HG03097 (cell line): ENCODE measurements around the gene TMEM178B.
"Not testable (repeated sequence)": the region's sequence is repeated elsewhere in the genome, so short reads cannot be mapped to it uniquely, and the experiment has no call there.

Experiments used
- ATAC-seq: cut with Tn5 transposase; IDR thresholded peaks from one replicate; pipeline ENCODE4 v1.9.1; 2021; ENCODE audit not compliant: unreplicated experiment, low FRiP score

The TMEM178B gene

DNA sequence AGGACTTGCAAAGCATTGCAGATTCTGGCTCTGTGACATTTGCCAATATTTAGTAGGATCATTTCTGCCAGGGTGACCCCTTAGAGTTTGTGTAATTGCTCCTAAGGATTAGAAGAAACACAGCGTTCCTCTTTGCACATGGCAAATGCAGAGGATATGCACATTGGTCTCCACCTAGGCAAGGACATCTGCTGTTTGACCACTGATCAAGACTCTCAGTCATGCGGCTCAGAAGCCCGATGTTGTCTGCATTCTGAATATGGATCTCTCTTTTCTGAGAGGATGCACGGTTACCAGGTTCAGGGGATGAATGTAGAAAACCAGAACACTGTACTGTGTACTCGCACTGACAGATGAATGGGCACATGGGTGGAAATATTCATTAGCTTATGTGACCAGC is 296.8 kb downstream of the TMEM178B start:
- ATAC-seq, result no peak

DNA sequence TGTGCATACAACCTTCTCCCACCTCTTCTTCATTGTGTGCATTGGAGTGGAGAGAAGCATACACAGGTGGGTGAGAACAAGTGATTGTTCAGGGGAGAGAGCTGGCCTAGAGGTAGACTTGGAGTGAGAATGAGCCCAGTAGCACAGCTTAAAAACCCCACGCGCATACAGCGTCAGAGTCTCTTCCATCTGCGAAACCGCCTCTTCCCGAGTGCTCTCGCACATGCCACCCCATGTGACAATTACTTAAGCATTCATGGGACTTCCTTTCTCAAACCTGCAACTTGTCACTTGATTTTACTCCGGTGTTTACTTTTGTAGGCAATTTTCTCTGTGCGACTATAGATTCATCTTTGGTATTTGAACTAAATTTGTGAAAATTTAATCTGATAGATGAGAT is 300.6 kb downstream of the TMEM178B start:
- ATAC-seq, result no peak

DNA sequence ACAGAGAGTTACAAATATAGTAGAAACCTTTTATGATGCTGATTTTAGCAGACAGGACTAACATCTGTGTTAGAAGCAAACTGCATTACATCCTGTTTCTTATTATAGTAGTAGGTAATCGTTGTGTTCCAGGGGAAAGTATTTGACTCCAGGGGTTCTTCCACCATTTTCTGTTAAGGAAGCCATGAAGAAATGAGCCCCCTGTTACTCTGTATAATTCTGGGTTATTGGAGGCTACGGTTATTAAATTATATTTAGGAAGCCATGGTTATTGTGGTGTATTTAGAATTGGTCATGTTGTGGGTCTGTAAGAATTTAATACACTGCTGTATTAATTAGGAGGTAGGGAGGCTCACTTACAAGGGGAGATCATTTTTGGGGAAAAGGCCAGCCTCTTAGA is 301.6 kb downstream of the TMEM178B start:
- ATAC-seq, result no peak

DNA sequence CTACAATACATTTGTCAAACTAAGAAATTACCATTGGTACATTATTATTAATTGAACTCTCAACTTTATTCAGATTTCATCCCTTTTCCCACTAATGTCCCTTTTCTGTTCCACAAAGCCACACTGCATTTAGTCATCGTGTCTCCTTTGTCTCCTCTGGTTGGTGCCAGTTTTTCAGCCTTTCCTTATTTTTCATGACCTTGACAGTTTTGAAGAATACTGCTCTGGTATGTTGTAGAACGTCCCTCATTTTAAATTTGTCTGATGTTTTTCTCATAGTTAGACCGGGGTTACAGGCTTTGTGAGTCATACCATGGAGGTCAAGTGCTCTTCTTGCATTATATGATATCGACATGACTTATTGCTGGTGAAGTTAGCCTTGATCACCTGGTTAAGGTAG is 304.0 kb downstream of the TMEM178B start:
- ATAC-seq, result no peak

DNA sequence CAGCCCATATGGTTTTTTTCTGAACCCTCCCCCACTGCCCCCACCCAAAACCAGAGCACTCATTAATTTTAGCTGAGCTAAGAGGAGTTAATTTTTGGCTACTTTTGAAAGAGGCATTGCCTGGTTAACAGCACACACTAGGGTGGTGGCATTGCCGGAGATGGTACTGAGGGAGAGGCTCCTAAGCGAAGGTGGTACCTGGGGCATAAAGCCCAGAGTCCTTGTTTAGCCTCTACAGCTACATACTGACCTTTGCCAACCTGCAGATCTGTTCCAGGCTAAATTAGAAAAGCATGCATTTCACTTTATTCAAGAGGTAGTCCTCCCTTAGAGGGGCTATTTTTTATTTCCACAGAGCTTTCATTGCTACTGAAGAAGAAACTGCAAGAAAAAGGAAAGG is 304.5 kb downstream of the TMEM178B start:
- no peak for ATAC-seq

DNA sequence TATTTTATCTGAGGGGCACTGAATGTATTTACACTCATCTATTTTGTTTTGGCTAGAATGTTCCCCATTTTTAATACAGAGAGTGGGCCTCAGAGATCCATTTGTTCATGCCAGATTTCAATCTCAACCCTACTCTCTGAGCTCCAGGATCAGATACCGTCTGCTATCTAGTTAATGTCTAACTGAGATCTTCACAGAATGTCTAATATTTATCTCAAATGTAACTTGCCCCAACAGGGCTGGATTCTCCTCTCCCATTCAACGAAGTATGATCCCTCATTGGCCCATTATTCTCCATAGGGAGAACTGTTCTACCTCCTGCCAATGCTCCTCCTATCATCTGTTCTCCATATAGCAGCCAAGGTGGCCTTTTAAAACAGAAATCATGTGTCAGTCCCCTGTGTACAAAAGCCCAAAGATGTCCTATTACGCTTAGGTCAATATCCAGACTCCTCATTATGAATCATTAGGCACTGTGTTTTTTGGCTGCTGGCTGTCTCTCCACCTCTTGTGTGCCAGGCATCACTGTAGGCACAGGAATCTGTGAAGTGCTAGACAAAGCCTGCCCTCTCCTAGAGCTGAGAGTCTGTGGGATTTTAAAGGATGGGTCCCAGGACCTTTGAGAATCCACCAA is 308.0 kb downstream of the TMEM178B start:
- ATAC-seq, result no peak

DNA sequence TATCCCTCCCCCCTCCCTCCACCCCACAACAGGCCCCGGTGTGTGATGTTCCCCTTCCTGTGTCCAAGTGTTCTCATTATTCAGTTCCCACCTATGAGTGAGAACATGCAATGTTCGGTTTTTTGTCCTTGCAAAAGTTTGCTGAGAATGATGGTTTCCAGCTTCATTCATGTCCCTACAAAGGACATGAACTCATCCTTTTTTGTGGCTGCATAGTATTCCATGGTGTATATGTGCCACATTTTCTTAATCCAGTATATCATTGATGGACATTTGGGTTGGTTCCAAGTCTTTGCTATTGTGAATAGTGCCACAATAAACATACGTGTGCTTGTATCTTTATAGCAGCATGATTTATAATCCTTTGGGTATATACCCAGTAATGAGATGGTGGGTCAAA is 309.5 kb downstream of the TMEM178B start:
- not testable (repeated sequence) for ATAC-seq

DNA sequence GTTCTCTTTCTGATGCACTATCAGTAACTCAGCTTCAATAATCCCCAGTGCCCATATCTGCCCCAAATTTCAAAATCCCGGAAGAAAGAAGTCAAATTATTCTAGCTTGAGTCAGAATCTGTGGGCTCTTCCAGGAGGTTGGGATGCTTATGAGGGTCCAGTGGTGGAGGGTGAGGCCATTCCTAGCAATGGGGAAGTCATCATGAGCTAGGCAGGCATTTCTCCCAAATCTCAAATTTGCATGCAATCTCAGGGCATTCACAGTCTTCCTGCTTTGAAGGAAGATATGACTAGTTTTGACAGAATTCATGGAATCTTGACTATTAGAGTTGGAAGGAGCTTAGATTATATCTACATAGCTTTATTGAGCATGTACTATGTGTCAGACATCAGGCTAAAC is 313.0 kb downstream of the TMEM178B start:
- ATAC-seq, result no peak

DNA sequence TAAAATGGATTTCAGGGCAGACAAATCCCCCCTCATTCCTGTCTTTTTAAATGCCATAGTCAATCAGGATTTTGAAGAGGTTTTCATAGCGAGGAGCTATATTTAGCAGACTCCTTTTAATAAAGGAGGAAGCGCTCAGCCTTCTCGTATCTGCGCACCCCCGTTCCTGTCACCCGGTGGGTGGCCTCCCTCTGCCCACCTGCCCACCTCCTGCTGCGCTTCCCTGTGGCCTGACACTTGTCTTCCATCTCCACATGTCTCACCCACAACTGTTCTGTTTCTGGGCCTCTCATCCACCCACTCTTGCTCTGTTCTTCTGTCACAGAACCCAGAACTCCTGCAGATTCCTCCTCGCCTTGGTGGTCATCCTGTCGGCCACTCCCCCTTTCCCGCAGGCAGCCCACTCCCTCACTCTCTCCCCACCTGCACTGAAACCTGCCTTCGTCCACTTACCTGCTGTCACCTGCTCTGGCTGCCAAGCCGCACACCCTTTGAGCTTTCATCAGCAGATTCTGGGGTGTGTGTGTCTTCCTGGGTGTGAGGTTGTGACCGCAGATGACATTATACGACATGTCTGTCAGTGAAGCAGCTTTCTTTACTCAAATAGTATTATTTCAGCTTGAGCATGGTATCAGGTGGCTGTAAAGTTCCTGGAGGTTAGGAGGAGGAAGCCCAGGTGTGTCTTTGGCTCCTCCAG is 313.8 kb downstream of the TMEM178B start:
- no peak for ATAC-seq

DNA sequence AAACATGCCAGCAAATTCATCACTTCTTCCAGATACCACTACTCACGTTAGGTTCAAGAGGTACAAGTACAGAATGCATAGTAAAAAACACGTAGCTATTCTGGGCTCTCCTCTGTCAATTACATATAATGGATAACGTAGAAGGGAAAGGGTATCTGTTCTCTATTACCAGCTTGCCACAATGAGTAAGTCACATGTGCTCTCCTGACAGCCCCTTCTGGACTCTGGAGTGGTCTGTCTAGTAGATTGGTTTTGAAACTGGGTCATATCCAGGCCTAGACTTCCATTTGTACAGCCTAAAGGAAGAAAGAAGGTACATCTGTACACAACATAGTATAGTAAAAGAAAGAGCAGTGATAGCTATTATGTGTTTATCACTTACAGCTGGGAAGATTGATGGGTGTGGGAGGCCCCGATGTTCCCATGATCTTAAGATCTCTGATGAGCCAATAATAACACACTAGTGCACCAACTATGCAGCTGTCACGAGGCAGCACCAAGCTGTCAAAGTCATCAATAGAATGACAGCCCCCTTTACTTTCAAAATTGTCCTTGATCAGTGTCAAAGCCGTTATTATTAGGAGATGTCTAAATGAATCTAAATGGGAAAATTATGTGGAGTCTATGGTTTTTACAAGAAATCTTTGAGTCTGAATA is 315.4 kb downstream of the TMEM178B start:
- no peak for ATAC-seq

DNA sequence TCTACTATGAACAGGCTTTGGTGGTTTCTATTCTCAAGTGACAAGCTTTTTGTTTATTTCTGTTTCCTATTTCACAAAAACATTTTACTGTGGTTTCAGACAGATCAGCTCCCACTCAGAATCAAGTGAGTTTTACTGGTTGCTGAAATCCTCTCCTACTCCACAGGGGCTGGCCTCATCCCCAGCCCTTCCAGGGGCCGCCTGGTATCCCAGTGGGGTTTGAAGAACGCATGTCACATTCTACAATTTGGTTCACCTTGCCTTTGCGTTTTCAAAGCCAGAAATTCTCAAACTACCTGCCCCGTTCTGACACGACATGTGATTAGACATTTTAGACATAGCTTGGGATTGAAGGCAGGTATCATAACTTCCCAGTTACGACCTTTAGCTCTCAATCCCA is 316.5 kb downstream of the TMEM178B start:
- ATAC-seq, result no peak

DNA sequence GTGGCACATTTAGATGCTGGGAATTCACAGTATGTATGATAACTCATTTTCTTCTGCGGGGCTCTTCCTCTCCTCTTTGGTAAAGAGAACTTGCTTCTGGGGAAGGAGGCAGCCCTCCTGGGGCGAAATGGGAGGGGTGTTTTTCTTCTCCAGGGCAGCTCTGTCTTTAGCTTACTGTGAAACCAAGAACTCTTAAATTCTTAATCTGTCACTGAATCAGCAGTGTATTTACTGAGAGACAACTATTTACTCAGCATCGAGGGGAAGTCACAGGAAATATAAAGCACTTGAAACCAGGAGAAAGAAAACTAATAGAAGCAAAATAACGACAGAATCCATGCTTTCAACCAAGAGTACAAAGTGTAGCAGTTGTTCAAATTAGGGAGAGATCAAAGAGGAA is 319.2 kb downstream of the TMEM178B start:
- ATAC-seq, result no peak

DNA sequence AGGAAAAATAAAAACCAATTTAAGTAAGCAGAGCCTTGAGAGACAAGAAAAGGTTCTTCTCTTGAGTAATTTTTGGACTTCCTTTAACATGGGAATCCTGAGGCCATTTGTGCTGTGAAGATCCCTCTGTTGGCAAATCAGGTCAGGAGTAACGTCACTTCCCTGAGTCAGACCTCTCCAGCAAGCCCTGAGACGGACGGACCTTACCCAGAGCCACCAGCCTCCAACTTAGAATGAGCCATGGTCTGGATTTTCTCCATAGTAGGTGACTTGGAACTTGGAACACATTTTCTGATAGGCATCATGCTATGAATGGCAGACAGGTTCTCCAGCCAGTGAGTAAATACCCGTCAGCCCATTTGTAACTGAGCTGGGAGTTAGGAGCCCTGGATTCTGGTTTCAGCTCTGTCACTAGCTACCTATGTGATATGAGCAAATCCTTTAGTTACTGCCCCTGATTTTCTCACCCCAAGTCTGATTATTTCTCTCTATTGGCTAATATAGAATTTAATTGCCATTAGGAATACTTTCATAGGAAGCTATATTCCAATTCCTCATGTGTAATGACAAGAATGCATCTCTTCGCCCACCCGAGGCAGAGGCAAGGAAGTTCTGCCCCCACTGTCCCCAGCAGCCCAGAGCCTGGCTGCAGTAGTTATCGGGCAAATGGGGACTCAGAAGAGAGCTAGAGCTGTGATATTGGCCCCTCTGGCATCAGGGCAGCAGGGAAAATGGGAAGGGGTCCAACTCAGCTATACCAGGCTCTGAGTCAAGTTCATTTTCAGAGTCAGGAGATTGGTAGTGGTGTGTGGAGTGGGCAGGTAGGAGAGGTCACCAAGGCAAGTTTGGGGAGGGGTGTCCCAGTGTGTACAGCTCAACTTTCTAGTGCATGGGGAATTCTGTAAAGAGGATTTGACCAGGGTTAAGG is 323.6 kb downstream of the TMEM178B start:
- no peak for ATAC-seq

DNA sequence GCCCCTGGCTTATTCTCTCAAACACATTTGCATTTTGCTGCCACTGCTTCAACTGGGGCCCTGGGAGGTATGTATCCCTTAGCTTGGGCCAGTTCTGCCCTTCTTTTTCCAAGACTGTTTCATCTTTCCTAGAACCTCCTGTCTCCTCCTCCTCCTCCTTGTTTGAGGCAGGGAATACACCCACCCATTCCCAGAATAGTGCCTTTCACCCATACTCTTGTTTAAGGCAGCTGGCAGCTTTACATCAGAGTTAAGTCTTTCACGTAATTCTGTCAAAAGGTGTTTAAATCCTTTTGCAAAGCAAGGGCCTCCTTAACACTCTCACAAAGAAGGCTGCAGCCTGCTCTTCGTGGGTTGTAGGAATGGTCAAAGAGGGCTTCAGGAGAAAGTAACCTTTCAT is 326.5 kb downstream of the TMEM178B start:
- ATAC-seq, result no peak

DNA sequence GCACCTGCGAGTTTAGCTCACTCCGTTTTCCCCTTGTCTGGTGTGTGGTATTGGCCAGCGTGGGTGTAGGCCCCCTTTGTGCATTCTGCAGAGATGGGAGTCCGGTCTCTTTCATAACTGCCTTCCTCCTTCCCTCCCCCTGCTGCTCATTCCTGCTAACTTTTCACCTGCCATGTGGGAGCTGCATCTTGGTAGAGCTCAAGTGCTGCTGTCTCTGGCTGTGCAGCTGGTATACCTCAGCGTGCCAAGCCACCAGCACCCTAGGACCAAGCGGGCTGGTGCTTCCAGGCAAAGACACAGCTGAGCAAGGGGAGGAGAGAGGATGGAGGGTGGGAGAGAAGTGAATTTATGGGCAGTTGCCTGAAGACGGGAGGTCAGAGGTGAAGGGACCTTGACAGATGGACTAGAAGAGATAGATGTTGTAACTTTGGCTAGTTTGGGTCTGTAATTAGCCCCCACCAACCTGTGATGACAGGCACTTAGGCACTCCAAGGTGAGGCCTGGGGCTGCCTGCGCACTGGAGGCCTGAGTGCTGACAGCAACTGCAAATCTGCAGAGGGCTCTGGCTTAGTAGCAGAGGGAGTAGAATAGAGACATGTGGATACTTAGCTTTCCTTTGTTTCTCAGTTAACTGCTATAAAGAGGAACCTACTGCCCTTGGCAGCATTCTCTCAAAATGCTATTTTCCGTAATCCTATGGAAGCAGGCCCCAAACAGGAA is 328.6 kb downstream of the TMEM178B start:
- ATAC-seq, result no peak

DNA sequence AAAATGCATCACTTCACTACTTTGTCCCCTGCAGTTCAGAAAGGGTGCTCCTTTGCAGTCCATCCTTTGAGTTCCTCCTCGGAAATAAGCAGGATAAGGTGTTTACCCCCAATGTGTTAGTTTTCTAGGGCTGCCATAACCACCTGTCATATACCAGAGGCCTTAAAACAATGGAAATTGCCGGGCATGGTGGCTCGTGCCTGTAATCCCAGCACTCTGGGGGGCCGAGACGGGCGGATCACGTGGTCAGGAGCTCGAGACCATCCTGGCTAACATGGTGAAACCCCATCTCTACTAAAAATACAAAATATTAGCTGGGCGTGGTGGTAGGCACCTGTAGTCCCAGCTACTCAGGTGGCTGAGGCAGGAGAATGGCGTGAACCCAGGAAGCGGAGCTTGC is 330.0 kb downstream of the TMEM178B start:
- not testable (repeated sequence) for ATAC-seq

DNA sequence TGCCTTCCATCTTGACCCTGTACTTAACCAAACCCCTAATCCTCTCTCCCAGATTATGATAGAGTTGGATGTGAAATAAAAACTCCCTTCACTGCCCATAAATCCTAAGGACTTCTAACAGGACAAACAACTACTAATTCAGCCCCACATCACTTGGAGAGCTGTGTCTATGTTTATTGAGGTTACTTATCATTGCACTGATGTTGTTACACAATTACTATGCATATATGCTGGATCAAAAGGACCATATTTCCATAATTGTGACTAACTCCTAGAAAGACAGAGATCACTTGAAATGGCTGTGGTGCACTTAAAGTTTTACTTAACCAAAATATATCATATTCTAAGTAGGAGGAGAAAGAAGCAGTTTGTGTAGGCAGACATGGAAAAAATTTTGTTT is 332.5 kb downstream of the TMEM178B start:
- no peak for ATAC-seq

DNA sequence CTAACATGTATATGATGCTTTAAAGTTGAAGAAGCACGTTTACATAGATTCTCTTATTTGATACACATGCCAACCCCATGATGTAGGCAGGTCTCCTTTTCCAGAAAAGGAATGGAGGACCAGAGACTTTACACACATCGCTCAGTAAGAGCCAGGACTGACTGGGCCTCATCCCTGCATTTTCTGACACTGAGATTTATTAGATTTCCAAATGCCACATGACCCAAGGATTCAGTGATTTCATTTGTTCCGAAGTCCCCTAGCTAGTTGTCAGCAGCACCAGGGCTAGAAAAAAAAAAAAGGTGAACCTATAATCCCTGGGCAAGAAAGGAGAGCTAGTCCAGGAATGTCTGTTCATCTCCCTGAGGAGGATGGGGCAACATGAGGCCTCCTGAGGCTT is 334.0 kb downstream of the TMEM178B start:
- no peak for ATAC-seq

DNA sequence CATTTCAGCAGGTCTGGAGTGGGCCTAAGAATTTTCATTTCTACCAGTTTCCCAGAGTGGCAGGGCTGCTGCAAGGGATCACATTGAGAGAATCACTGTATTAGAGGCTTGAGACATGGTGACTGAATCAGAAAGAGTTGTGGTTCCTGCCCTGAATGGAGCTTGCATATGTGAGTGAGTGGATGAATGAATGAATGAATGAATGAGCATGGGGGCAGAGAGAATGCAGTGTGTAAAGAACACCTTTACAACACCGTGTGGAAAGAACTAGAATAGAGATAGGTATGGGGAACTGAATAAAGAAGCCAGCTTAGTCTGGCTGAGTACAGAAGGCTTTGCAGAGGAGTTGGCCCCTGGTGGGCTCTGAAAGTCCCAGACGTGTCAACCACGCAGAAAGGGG is 334.6 kb downstream of the TMEM178B start:
- ATAC-seq, result no peak

DNA sequence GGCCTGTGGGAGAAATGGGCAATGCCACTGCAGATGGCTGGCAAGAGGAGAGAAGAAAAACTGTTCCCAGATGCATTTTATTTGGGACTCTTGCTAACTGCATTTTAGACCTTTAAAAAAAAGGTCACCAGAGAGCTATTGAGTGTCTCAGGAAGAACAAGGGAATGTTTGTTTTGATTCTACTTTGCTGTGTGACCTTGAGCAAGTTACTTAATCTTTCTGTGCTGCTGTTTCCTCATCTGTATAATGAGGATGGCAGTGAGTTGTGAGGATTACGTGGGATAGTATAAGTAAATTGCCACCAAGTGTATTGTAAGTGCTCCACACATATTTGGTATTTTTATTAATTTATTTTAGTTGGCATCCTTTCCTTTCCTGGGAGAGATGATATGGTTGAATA is 335.4 kb downstream of the TMEM178B start:
- ATAC-seq, result no peak
